Measurements from ENCODE around the gene FLT1.

FLT1 gene

DNA sequence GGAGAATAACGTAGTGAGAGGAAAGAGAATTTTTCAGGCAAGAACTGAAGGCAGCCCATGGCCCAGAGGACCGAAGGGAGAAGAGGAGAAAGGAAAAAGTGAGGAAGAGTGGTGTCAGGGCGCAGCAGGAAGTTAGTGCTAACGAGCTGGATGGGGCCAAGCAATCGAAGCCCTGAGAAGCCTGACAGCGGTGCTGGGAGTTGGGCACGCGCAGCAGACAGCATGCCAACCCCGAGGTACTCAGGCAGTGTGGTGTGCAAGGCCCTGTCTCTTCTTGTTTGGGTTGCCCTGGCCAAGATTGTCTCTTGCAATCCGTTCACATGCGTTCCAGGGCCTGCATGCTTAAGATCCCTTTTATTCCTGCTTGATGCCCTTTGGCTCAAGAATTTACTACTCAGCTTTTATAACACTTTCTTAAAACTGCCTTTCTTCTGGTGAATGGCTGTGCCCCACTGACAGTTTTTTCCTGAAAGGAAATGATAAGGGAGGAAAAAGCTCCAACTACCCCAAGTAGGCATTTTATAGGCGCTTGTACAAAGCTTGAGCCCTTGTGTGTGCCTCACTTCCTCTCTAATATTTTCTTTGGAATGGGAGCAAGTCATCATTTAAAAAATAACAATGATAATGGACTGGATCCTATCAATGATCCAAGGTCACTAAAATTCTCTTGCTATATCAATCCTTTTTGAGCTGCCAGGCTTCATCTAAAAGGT, 115.4 kb downstream of the FLT1 start:
- DNase-seq = no peak

- no peak for DNase-seq
Observed at GRCh38 chr13:28376604-28377003, 118.3 kb downstream of the FLT1 start.

GRCh38 chr13:28375250-28375930, 119.5 kb downstream of the FLT1 start:
- no peak for DNase-seq

GRCh38 chr13:28373810-28374209, 121.1 kb downstream of the FLT1 start:
- DNase-seq = no peak

- no peak for DNase-seq
Observed at GRCh38 chr13:28370448-28370847, 124.5 kb downstream of the FLT1 start.

DNA sequence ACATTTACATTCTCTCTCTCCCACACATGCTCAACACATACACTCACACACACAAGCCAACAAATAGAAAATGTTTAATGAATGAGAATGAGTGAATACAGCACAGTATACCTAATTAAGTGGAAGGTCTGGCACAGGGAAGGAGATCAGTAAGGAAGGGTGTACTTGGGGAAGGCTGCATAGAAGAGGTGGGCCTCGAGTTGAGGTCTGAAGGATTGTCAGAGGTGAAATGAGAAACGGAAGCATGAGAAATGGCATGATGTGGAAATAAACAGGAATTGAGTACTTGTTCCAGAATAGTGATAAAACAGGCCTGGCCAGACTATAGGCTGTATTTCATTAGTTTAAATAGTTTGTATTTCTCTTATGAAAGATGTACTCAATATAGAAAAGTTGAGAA, 136.2 kb downstream of the FLT1 start:
- no peak for DNase-seq

GRCh38 chr13:28357911-28358433, 137.0 kb downstream of the FLT1 start:
- no peak for DNase-seq

- no peak for DNase-seq
Observed at GRCh38 chr13:28357247-28357825, 137.6 kb downstream of the FLT1 start.

DNA sequence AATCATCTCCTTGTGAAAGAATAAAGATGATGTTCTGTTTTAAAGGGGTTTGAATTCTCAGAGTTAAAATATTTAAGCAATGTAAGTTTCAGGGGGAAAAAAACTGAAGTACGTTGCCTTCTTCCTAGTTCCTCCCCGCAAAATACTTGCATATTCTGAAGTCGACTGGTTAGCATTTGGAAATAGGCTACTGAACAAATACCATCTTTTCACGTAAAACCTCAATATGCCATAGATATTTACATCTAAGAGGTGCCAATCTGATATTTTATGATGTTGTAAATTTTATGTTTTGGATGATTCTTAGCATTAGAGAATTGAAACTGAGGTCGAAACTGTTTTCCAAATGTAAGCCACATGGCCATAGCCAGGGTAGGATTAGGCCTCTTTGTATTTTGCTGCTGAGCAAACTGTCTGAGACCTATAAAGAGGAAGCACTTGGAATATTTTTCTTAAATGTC, 138.3 kb downstream of the FLT1 start:
- DNase-seq = no peak

GRCh38 chr13:28355822-28356371, 139.0 kb downstream of the FLT1 start:
- no peak for DNase-seq

- no peak for DNase-seq
Observed at GRCh38 chr13:28355046-28355821, 139.7 kb downstream of the FLT1 start.

DNA sequence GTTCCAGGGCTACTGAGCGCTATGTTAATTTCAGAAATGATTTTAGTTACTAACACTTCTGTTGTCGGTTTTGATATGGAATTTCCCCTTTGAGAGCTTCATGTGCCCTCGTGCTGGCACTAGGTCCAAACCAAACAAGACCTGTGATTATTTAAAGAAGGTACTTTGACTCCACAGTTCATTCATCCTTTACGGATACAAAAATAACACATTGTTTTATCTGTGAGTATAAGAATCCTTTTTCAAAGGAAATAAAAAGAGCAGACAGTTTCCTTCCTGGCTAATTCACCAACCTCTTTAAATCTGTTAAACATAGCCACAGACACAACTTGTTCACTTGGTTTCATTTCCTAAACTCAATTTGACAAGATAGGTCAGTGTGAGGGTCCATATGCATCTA, 141.2 kb downstream of the FLT1 start:
- no peak for DNase-seq

- no peak for DNase-seq
Observed at GRCh38 chr13:28349907-28350654, 144.8 kb downstream of the FLT1 start.

DNA sequence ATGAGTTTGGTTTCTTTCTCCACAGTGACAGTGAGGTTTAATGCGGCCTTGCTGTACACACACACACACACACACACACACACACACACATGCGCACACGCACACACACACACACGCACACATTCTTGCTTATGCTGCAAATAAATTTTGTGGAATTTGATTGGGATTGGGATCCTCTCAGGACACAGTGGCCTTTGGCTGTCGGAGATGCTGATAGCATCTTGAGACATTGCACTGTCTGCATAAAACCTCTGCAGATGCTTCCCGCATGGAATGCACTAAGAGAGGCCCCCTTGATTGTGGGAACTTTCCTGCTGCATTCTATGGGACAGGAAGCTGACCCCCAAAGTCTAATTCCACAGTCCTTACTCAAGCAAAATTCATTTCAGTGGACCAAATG, 145.6 kb downstream of the FLT1 start:
- no peak for DNase-seq

GRCh38 chr13:28347456-28348371, 147.2 kb downstream of the FLT1 start:
- DNase-seq = no peak

GRCh38 chr13:28346154-28346553, 148.8 kb downstream of the FLT1 start:
- DNase-seq = no peak

- DNase-seq = no peak
Observed at GRCh38 chr13:28344163-28344562, 150.8 kb downstream of the FLT1 start.

DNA sequence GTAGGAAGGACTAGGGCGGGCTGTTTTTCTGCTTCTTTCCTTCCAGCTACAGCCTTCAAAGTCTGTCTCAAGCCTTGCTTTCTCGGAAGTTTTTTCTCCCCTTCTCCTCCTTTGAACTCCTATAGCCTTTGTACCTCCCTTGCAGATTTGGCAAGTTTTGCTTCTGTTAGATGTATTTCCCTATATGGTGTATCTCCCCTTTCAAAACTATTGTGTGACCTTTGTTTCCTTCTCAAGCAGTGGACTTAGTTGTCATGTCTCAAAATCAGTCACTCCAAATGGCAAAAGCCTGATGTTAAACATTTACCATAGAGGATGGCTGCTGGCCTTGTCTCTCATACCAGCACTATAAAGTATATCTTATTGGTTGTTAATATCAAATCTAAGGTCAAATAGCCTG, 152.7 kb downstream of the FLT1 start:
- DNase-seq = no peak

GRCh38 chr13:28340272-28340793, 154.6 kb downstream of the FLT1 start:
- DNase-seq = no peak

DNA sequence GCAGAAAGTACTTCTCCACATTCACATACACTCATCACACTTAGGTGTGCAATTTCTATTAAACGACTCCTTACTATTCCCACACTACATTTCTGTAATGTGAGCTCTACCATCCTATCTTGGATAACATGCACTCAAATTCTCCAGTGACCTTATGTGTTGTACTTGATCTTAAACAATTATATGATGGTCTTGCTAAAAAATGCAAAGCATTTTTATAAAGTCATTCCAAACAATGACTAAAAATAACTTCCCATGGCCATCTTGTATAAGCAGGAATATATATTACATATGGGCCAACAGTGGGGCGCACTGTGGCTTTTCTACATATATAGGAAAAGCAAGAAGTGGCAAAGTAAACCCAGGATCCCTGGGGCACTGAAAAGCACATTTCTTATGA, 155.5 kb downstream of the FLT1 start:
- no peak for DNase-seq

- DNase-seq = no peak
Observed at GRCh38 chr13:28338742-28339141, 156.2 kb downstream of the FLT1 start.
